Neural cell (in vitro differentiated cells): Measurements from ENCODE around the gene EVA1A. TPM values are rescaled to one million over a fixed set of nuclear protein-coding genes. Genes with fewer than 3 reads are reported as not detected.

Experiments used
- H2AFZ ChIP-seq: fragments of 200-600, 300-800 bp; sonication (generic), shearing (Covaris generic); 2 replicates; pipeline ENCODE4 v1.6.0; 2014; ENCODE audit warnings: low read depth, mild to moderate bottlenecking, antibody characterized with exemption, low read length, moderate library complexity
- H3F3A ChIP-seq: fragments of 200-600 bp; shearing (Covaris generic); 2 replicates; pipeline ENCODE4 v1.6.1; 2016; ENCODE audit warnings: mild to moderate bottlenecking, moderate library complexity, mixed read lengths, antibody characterized with exemption, low read length; ENCODE audit not compliant: insufficient read depth, poor library complexity, severe bottlenecking
- H3K27ac ChIP-seq: fragments of 200-600, 300-800 bp; sonication (generic), shearing (Covaris generic); 2 replicates; pipeline ENCODE4 v1.5.1; 2014; ENCODE audit warnings: mild to moderate bottlenecking, low read length, moderate library complexity
- H3K27me3 ChIP-seq: fragments of 300-800, 200-600 bp; sonication (generic), shearing (Covaris generic); 2 replicates; pipeline ENCODE4 v1.6.0; 2014; ENCODE audit warnings: mild to moderate bottlenecking, low read depth, low read length, moderate library complexity; ENCODE audit not compliant: insufficient read depth
- H3K36me3 ChIP-seq: fragments of 300-800, 200-600 bp; sonication (generic), shearing (Covaris generic); 2 replicates; pipeline ENCODE4 v1.5.1; 2014; ENCODE audit warnings: mild to moderate bottlenecking, antibody characterized with exemption, low read length, moderate library complexity; ENCODE audit not compliant: insufficient read depth
- H3K4me2 ChIP-seq: fragments of 300-800, 200-600 bp; sonication (generic), shearing (Covaris generic); 2 replicates; pipeline ENCODE4 v1.6.0; 2014; ENCODE audit warnings: mild to moderate bottlenecking, low read length
- H3K4me3 ChIP-seq: fragments of 300-800, 200-600 bp; sonication (generic), shearing (Covaris generic); 2 replicates; pipeline ENCODE4 v1.5.1; 2014; ENCODE audit warnings: mild to moderate bottlenecking, low read length, moderate library complexity
- H3K79me2 ChIP-seq: fragments of 200-600 bp; shearing (Covaris generic); replicated peaks from 2 replicates; pipeline ENCODE4 v1.6.0; 2014; ENCODE audit warnings: mild to moderate bottlenecking, low read length, moderate library complexity; ENCODE audit not compliant: insufficient read depth
- H3K9ac ChIP-seq: fragments of 300-800, 200-600 bp; sonication (generic), shearing (Covaris generic); 2 replicates; pipeline ENCODE4 v1.6.1; 2016; ENCODE audit warnings: mild to moderate bottlenecking, low read length, mixed read lengths
- H3K9me2 ChIP-seq: fragments of 200-600 bp; shearing (Covaris generic); 2 replicates; pipeline ENCODE4 v1.6.1; 2016; ENCODE audit warnings: mild to moderate bottlenecking, low read length, mixed read lengths; ENCODE audit not compliant: insufficient read depth
- H3K9me3 ChIP-seq: fragments of 200-600, 300-800 bp; sonication (generic), shearing (Covaris generic); 2 replicates; pipeline ENCODE4 v1.6.1; 2016; ENCODE audit warnings: mild to moderate bottlenecking, mixed run types, low read length, moderate library complexity, mixed read lengths
- H4K20me1 ChIP-seq: fragments of 200-600 bp; shearing (Covaris generic); 2 replicates; pipeline ENCODE4 v1.6.1; 2016; ENCODE audit warnings: mild to moderate bottlenecking, mixed run types; ENCODE audit not compliant: insufficient read depth
- CTCF ChIP-seq: fragments of 450-650 bp; IDR thresholded peaks from 2 replicates; pipeline ENCODE4 v1.5.1; 2014; ENCODE audit warnings: antibody characterized with exemption, mild to moderate bottlenecking, moderate library complexity; ENCODE audit not compliant: poor library complexity, severe bottlenecking
- EP300 ChIP-seq: fragments of 450-650 bp; conservative IDR thresholded peaks from 2 replicates; pipeline ENCODE4 v1.6.1; 2014; ENCODE audit warnings: antibody characterized with exemption, mild to moderate bottlenecking, moderate library complexity; ENCODE audit not compliant: poor library complexity, severe bottlenecking
- EZH2 ChIP-seq: fragments of 200-600, 300-800 bp; shearing (Covaris generic), sonication (generic); IDR thresholded peaks from 2 replicates; pipeline ENCODE4 v1.6.1; 2014; ENCODE audit warnings: antibody characterized with exemption, low read length, borderline replicate concordance, mild to moderate bottlenecking; ENCODE audit not compliant: insufficient read depth, poor library complexity, severe bottlenecking
- MXI1 ChIP-seq: fragments of 450-650 bp; conservative IDR thresholded peaks from 2 replicates; pipeline ENCODE4 v1.6.1; 2014; ENCODE audit warnings: antibody characterized with exemption, mild to moderate bottlenecking; ENCODE audit not compliant: poor library complexity, severe bottlenecking
- POLR2AphosphoS5 ChIP-seq: IDR thresholded peaks from 2 replicates; pipeline ENCODE4 v1.6.1; 2012
- RAD21 ChIP-seq: fragments of 450-650 bp; conservative IDR thresholded peaks from 2 replicates; pipeline ENCODE4 v1.6.1; 2014; ENCODE audit warnings: antibody characterized with exemption, mild to moderate bottlenecking, moderate library complexity
- REST ChIP-seq: IDR thresholded peaks from 2 replicates; pipeline ENCODE4 v1.6.1; 2012; ENCODE audit warnings: borderline replicate concordance
- SMC3 ChIP-seq: fragments of 450-650 bp; conservative IDR thresholded peaks from 2 replicates; pipeline ENCODE4 v1.6.1; 2014; ENCODE audit warnings: antibody characterized with exemption, mild to moderate bottlenecking, moderate library complexity; ENCODE audit not compliant: poor library complexity
- TAF1 ChIP-seq: IDR thresholded peaks from 2 replicates; pipeline ENCODE4 v1.6.1; 2012; ENCODE audit warnings: low read depth
- polyA plus RNA-seq: library from polyadenylated mRNA; depleted of rRNA; stranded (reverse); fragments of >200 nt; gene quantifications from 2 replicates; pipeline ENCODE4 v1.2.3, GENCODE V29; 2014

Gene EVA1A
- polyA plus RNA-seq, 1 donor from 2014 or later: not detected

GRCh38 chr2:75524276-75524911, 36.3 kb downstream of the EVA1A start:
- H3K9ac ChIP-seq: no peak overlapping the region
- no peak overlapping the region for H2AFZ ChIP-seq
- H3K36me3 ChIP-seq: no peaks in the 10 kb centered on the region
- no peak for TF ChIP-seq SMC3
- TF ChIP-seq MXI1: no peak
- TF ChIP-seq EZH2: no peak
- TF ChIP-seq RAD21: no peak
- H3K27ac ChIP-seq: no peak overlapping the region
- no peaks in the 10 kb centered on the region for H3K9me3 ChIP-seq
- no peaks in the 10 kb centered on the region for H4K20me1 ChIP-seq
- no peaks in the 10 kb centered on the region for H3K27me3 ChIP-seq
- H3F3A ChIP-seq: no peaks in the 10 kb centered on the region
- H3K9me2 ChIP-seq: no peaks in the 10 kb centered on the region
- H3K4me2 ChIP-seq: no peak overlapping the region
- no peaks in the 10 kb centered on the region for H3K79me2 ChIP-seq
- H3K4me3 ChIP-seq: no peak overlapping the region

GRCh38 chr2:75523313-75524275, 37.1 kb downstream of the EVA1A start:
- Histone ChIP-seq H3F3A (no peaks in the 10 kb centered on the region), H3K27ac (no peak overlapping the region), H2AFZ (no peak overlapping the region), H3K9me2 (no peaks in the 10 kb centered on the region), H3K4me2 (no peak overlapping the region), H3K9ac (no peak overlapping the region), H4K20me1 (no peaks in the 10 kb centered on the region), H3K9me3 (no peaks in the 10 kb centered on the region), H3K27me3 (no peaks in the 10 kb centered on the region), H3K79me2 (no peaks in the 10 kb centered on the region), H3K36me3 (no peaks in the 10 kb centered on the region), H3K4me3 (no peak overlapping the region)
- TF ChIP-seq EP300 (no peak), CTCF (no peak), SMC3 (no peak), POLR2AphosphoS5 (no peak), MXI1 (no peak), TAF1 (no peak), REST (no peak), RAD21 (no peak), EZH2 (no peak)
